Measurements from ENCODE around the gene NALCN.

NALCN gene

GRCh38 chr13:101416181-101417042, at the start of gene NALCN:
TSS of gene NALCN (minus strand) at chr13:101416508. CDS start at chr13:101399126, 17,382 bp downstream.
- no peak for DNase-seq

DNA sequence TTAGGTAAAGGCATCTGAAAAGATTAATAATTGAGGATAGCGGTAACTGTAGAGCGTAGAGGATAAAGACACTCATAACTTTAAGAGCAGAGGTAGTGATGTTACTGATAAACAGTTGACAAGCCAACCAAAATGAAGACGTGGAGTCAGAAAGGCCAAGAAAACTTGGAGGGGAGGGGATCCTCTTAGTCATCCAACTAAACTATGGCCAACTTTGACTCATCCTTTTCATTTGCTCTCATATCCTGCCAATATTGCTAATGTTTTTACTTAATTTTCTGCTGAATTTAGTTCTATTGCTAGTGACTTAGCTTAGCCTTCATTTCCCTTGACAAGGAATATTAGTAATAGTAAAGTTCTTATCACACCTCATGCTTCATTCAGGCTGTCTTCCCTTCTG, 49.6 kb upstream of the NALCN start:
- no peak for DNase-seq

DNA sequence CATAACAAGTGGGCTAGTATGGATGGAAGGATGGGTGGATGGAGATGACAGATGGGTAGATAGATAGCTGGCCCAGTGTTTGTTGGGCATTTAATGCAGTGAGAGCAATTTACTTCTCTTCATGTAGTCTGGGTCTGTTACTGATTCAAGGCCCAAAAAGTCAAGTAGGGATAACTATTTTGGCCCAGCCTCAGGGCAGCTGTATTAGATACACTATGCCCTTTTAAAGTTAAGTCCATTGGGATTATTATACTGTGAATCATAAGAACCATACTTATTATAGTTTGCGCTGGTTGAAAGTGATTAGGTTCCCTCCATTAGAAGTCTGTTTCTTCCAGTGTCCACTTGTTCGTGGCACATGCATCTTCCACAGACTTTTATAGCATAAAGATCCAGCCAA, 40.9 kb upstream of the NALCN start:
- no peak for DNase-seq

GRCh38 chr13:101455863-101456262, 39.6 kb upstream of the NALCN start:
- DNase-seq = no peak

- DNase-seq = no peak
Observed at GRCh38 chr13:101454767-101455166, 38.5 kb upstream of the NALCN start.

DNA sequence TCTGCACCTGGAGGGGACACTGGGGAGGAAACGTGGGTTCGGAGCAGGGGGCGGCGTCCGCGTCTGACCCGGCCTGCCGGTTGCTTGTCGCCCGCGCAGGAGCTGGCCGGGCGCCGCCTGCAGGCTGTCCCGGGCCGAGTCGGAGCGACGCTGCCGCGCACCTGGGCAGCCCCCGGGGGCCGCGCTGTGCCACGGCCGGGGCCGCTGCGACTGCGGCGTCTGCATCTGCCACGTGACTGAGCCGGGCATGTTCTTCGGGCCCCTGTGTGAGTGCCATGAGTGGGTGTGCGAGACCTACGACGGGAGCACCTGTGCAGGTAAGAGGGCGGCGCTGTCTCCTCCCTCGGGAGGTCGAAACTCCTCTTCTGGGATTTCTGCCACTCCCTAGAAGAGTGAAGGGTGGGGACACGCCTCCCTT, 37.5 kb upstream of the NALCN start:
- DNase-seq = no peak

- peak; percentile 6 for DNase-seq
Observed at GRCh38 chr13:101452519-101453485, 36.5 kb upstream of the NALCN start, which contains the start of gene ITGBL1. TSS of gene ITGBL1 (plus strand) at chr13:101452675. CDS start at chr13:101452834, 159 bp downstream.

DNA sequence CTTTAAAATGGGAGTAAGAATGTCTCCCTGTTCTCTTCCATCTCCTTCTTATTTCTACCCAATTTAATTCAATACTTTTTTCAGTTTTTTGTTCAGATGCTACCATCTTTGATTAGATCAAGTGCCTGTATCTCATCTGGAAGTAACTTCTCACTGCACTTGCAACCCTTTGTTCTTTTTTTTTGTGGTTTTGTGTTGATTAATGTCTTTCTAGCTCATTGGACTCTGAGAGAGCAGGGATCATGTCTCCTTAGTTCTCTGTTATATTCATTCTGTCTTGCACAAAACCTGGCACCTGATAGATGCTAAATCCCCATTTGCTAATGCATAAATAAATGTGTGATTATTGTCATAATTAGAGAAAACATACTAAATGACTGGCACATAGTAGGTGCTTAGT, 35.3 kb upstream of the NALCN start:
- no peak for DNase-seq

DNA sequence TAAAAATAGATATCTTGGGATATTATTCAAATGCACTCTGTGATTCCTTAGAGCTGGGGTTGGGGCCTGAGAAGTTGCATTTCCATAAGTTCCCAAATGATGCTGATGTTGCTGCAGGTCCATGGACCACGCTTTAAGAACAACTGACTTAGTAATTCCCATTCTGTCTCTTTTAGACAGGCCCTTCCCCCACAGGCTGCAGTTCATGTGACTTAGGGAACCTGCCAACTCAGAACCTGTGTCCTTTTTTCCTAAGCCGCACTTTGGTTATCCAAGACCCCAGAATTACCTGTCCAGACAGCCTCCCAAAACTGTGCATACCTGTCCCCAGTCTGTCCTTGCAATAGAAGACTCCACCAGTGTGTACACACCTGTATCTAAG, 34.4 kb upstream of the NALCN start:
- no peak for DNase-seq

DNA sequence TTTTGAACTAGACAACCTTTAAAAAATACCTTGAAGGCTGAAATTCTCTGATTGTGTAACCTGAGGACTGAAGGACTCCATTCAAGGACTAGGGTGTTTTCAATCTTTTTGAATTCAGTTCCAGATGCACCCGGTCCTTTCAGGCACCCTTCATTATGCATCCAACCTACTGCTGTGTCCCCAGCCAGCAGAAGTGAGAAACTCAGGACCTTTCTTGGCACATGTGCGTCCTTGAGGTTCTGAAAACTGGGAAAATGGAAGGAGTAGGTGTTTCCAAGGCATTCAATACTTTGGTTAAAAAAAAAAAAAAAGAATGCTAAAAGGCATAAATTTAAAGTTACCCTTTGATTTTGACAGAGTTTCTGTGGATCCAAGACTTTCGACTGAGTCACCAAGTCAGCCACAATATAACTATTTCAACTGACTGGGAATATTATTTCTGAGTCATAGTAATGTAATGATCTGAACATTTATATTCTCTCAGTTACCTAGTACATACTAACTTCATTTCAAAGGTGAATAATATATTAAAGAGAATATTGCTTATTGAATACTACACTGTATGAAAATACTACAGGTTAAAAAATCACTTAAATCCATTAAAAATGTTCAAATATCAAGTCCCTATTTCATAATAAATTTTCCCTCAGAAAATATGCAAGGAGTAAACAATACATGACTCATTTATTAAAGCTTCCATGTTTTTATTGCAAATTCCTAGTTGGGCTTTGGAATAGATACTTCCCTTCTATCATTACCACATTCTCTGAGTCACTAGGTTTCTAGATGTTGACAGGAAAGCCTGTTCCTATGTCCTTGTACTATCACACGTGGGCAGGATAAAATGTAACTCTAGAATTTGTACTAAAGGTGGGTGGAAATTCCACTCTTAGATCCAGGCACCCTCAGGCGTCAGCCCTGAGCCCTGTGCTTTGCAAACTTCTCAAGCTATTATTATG, 33.8 kb upstream of the NALCN start:
- DNase-seq = no peak

DNA sequence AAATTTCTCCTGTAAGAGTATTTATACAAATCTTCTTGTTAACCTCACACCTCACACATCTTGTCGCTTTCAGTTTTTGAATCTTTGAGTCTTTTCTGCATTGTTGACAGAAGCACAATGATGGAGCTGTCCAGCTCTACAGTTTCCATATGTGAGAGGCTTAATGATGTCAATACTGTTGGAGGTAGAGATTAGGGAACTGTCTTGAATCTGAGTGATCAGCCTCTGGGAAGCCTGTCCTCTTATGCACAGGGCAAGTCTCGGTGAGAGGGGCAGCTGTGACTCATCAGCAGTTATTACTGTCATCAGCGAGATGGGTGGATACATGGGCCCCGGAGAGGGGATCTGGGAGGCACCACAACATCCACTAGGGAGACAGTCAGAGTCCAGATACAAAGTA, 31.5 kb upstream of the NALCN start:
- DNase-seq = no peak

DNA sequence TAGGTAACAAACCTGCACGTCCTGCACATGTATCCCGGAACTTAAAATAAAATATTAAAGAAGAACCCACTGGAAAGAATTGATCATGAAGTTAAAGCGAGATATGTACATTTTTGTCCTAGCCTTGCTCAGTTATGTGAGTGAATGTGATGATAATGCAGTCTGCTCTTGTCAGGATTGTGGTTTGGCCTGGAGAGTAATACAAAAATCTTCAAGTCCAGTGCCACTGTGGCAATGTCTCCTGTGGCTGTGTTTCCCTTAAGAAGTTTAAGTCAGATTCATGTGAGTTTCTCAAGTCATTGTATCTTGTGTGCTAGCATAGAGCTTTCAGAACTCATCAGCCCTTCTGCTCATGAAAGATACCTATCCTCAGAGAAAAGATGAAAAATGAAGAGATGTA, 18.2 kb upstream of the NALCN start:
- DNase-seq = no peak

DNA sequence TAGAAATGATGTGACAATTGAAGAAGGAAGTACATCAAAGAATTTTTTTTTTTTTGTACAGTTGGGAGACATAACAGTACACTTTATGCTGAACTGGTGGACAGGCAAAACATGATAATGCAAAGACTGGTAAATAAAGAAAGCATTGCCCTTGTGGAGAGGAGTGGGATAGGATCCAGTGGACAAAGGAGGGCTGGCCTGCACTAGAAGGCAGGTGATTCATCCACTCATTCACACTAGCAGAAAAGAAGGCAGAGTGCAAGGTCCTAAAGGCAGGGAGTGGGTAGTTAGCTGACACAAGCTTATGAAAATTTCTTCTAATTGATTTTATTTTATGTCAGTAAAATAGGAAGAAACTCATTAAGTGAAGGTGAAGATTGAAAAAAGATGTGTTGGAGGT, 17.6 kb upstream of the NALCN start:
- no peak for DNase-seq

DNA sequence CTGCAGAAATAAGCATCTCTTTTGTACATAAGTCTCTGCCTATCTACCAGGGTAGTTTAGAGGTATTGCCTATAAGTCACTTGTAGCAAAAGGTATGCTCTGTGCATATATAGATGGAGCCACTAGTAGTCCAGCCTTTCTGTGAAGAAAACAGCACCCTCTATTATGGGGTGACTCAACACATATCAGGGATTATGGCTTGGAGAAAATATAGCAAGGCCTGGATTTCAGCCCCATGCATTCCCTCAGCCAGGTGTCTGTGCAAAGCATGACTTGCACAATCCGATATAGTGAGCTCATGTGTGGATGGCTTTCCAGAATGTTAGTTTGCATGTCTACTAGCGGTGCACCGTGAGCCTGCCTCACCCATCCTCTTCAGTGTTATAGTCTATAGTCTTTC, 13.4 kb upstream of the NALCN start:
- no peak for DNase-seq

DNA sequence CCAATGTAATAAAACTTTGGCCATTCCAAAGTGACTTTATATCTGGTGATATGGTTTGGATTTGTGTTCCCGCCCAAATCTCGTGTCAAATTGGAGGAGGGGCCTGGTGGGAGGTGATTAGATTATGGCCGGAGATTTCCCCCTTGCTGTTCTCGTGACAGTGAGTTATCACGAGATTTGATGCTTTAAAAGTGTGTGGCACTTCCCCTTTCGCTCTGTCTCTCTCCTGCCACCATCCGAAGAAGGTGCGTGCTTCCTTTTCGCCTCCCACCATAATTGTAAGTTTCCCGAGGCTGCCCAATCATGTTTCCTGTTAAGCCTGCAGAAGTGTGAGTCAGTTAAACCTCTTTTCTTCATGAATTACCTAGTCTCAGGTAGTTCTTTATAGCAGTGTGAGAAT, 9.3 kb upstream of the NALCN start:
- DNase-seq = no peak

DNA sequence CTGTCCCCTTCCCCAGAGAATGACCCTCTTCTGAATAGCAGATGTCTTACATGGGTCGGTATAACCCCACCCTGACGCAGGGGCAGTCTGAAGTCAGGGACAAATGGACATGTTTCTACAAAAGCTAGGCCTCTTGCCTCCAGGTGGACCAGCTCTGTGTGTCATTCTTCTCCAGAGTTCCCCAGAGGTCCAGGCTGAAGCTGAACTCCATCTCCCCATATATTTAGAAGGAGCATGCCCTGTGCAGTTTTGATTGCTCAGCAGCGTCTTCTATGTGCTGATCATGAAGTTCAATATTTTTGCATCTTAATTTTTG, 8.8 kb upstream of the NALCN start:
- no peak for DNase-seq

- no peak for DNase-seq
Observed at GRCh38 chr13:101424381-101425155, 8.3 kb upstream of the NALCN start.

GRCh38 chr13:101423872-101424271, 7.6 kb upstream of the NALCN start:
- DNase-seq = no peak

GRCh38 chr13:101417501-101417900, 1.2 kb upstream of the NALCN start:
- DNase-seq = no peak

GRCh38 chr13:101417043-101417406, 717 bp upstream of the NALCN start:
- peak; percentile 35 for DNase-seq

DNA sequence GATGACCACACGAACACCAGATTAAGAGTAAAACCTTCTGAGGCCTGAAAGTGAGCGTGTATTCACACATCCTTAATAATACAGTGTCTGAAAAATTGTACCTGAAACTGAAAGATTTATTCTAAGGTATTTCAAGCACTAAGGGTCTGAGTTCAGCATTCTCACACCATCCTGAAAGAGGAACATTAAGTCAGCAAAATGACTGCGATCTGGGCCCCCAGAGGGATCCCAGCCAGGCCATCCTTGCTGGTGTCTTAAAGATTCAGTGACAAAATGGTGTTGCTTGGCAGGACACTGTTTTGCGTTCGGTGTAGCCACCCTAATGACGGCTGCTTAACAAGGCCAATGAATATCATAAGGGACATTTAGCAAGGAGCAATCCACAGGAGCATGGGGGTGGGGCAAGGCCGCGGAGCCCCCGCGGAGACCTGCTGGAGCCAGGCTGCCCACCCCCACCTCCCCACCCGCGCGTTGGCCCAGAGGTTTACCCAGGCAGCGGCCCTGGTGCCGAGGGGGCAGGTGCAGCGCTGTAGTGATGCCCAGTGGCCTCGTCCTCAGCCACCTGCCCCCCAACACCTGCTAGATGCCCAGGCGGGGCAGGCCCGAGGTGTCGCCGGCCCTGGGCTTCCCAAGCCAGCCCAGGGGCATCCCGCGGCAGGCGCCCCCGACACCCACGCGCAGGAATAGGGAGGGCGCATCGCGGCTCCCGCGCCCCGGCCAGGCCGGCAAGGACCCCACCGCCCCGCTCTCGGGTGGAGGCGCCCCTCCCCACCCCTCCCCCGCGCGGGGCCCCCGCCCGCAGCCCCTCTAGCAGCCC, 742 bp downstream of the NALCN start:
- DNase-seq = no peak
